Bronchial epithelial cell (primary cell): ENCODE results near the gene SCN2B. TPM values are rescaled to one million over a fixed set of nuclear protein-coding genes. Genes with fewer than 3 reads are reported as not detected.

Source experiments
- DNase-seq: peaks from one replicate; pipeline ENCODE4 v3.0.0-alpha.2; 2010; ENCODE audit warnings: low read depth
- FAIRE-seq: peaks from 2 replicates; lab custom pipeline; 2011; peaks lifted over from hg19 to GRCh38; lab: Jason Lieb, UNC
- H3K27me3 ChIP-seq: 2 replicates; pipeline ENCODE4 v1.5.1; 2011; ENCODE audit warnings: low read length; ENCODE audit not compliant: control insufficient read depth, insufficient read depth
- H3K36me3 ChIP-seq: 2 replicates; pipeline ENCODE4 v1.5.1; 2011; ENCODE audit warnings: low read length; ENCODE audit not compliant: control insufficient read depth, insufficient read depth
- H3K4me3 ChIP-seq: 2 replicates; pipeline ENCODE4 v1.5.1; 2011; ENCODE audit warnings: mild to moderate bottlenecking, low read depth, low read length, control low read depth
- total RNA-seq: library from RNA; depleted of rRNA; stranded (reverse); fragments of >200 nt; gene quantifications from 2 replicates; pipeline ENCODE4 v1.2.1, GENCODE V29; 2014
- TF ChIP-seq, protein P1 (sequence below): IDR thresholded peaks from 2 replicates; pipeline ENCODE4 v1.5.1; 2011; ENCODE audit warnings: mild to moderate bottlenecking, moderate library complexity, low read length, control low read depth, inconsistent platforms; ENCODE audit not compliant: insufficient read depth, severe bottlenecking

SCN2B gene
- total RNA-seq, 1 donor from 2014 or later, result under 0.01 TPM

DNA sequence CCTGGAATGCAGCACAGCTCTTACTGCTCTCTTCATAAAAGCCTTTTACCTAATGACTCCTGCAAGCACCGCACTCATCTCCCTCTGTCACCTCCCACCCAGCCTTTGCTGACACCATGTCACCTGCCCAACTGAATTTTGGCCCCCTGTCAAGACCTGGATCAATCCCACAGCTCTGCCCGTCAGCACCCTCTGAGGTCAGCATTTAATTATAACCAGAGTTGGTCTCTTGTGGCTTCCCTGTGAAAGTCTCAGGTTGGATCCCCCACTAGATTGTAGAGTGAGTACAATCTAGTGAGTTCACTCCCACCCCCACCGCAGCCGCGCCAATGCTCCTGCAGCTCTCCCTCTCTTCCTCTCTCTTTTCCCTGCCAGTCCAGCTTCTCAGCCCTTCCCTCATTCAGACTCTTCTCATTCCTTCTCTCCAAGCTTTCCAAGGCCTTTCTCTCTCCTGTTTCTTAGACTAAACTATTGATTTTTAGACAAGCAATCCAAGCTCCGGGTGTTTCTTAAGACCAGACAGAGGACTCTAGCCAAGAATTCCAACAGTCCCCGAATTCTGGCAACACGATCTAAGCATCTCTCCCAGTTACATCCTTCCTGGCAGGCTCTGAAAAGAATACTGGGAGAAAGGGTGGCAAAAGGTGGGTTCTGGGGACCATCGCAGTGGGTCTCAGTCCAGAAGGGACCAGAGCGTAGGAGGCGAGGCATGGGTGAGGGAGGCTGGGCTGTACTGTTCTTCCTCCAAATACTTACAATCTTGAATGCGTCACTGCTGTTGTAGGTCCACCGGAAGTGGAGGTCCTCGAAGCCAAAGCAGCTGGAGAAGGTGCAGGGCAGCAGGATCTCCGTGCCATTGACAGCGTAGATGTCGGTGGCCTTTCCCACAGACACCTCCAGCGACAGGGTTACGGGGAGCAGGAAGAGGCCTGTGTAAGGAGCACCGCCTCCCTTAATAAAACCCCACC lies 31.9 kb downstream of the SCN2B start:
- FAIRE-seq (no peak), DNase-seq (no peak)
- Histone ChIP-seq H3K4me3 (no peak overlapping the region), H3K27me3 (no peaks in the 10 kb centered on the region), H3K36me3 (no peaks in the 10 kb centered on the region)
- TF ChIP-seq, protein P1, sequence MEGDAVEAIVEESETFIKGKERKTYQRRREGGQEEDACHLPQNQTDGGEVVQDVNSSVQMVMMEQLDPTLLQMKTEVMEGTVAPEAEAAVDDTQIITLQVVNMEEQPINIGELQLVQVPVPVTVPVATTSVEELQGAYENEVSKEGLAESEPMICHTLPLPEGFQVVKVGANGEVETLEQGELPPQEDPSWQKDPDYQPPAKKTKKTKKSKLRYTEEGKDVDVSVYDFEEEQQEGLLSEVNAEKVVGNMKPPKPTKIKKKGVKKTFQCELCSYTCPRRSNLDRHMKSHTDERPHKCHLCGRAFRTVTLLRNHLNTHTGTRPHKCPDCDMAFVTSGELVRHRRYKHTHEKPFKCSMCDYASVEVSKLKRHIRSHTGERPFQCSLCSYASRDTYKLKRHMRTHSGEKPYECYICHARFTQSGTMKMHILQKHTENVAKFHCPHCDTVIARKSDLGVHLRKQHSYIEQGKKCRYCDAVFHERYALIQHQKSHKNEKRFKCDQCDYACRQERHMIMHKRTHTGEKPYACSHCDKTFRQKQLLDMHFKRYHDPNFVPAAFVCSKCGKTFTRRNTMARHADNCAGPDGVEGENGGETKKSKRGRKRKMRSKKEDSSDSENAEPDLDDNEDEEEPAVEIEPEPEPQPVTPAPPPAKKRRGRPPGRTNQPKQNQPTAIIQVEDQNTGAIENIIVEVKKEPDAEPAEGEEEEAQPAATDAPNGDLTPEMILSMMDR, result no peak

DNA sequence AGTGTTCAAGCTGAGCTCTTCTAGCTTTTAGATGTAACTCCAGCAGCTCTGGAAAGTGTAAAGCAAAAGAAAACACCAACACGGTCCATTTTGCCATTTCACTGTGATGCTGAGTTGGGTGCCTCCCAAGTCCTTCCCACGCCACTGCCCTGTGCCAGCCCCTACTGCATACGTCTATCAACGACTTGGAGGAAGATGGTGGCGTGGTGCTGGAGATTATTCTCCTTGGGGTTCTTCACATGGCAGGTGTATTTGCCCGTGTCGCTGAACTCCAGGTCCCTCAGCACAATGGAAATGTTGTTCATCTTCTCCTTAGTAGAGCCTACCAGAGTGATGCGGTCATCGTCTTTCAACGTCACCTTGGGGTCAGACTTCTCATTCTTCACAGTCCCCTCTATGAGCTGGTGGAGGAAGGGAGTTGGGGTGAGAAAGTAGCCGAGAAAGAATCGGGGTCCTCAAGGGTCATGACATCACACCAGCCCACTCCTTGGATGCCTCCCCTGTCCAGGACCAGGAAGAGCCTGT lies 32.7 kb downstream of the SCN2B start:
- DNase-seq, result no peak
- Histone ChIP-seq H3K36me3 (no peaks in the 10 kb centered on the region), H3K4me3 (no peak overlapping the region), H3K27me3 (no peaks in the 10 kb centered on the region)
- TF ChIP-seq, protein P1, result no peak
- peak; percentile 50 for FAIRE-seq

DNA sequence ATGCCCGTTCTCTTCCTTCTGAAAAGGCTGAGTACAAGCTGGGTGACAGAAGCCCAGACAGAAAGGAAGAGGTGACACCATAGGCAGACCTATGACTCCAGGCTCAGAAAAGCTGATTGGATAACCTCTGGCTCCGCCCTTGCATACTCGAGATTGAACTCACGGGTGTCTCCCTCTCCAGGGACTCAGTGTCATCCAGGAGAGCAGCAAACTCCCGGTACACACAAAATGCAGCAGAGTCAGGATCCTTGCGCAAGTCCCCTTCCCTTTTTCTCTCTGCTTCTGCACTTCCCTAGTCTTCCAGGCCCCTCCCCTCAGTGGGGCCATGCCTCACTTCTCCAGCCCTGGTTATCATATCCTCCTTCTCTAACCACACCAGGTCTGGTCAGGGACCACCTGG lies 33.6 kb downstream of the SCN2B start:
- Histone ChIP-seq H3K27me3 (no peaks in the 10 kb centered on the region), H3K36me3 (no peaks in the 10 kb centered on the region), H3K4me3 (no peak overlapping the region)
- peak; percentile 23 for FAIRE-seq
- DNase-seq, result peak; percentile 61
- TF ChIP-seq, protein P1, result no peak

DNA sequence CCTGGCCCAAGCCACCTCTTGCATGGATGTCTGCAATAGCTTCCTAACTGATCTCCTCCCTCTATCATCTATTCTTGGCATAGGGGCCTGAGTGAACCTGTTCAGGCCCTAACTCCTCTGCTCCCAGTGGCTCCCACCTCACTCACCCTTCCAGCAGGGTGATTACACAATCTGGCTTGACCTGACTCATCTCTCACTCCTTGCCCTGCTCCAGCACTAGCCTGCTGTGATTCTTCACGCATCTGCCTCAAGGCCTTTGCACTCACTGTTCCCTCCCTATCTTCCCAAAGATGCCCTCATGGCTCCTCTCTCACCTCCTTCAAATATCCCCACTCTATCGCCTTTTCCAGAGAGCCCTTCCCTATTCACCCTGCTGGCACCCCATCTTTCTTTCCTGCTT lies 34.4 kb downstream of the SCN2B start:
- no peaks in the 10 kb centered on the region for H3K27me3 ChIP-seq
- DNase-seq, result peak; percentile 93
- no peak overlapping the region for H3K4me3 ChIP-seq
- TF ChIP-seq, protein P1, result no peak
- peak; percentile 92 for FAIRE-seq
- H3K36me3 ChIP-seq, result no peaks in the 10 kb centered on the region

DNA sequence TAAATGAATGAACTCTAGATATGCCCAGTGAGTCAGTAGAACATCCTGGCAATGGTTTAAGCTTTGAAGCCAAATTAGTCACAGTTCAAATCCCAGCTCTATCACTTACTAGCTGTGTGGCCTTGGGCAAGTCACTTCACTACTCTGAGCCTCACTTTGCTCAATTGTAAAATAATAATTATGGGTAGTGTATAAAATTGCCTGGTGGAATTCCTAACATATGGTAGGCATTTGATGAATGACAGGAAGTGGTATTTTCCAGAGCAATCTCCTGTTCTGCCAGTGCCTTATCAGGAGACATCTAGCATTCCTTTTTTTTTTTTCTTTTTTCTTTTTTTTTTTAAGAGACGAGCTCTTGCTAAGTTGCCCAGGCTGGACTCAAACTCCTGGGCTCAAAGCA lies 36.9 kb downstream of the SCN2B start:
- Histone ChIP-seq H3K36me3 (no peaks in the 10 kb centered on the region), H3K4me3 (no peak overlapping the region), H3K27me3 (no peaks in the 10 kb centered on the region)
- FAIRE-seq (no peak), DNase-seq (no peak)
- TF ChIP-seq, protein P1, result no peak
